Suprapubic skin (tissue), 4 donors: ENCODE measurements around the gene OGA.

Experiments used
- CTCF ChIP-seq, 2 donors: fragments of 200-600 bp in 1 of 2; fragments of 450-650 bp in 1 of 2; sonication (generic) in 1 of 2; IDR thresholded peaks; one replicate each; pipeline ENCODE4 v1.5.1; 2016 to 2019; ENCODE audit warnings: antibody characterized with exemption in 2 of 2, mild to moderate bottlenecking in 1 of 2, moderate library complexity in 1 of 2
- POLR2A ChIP-seq, 2 donors: fragments of 450-650 bp; IDR thresholded peaks; one replicate each; pipeline ENCODE4 v1.6.1; 2017; ENCODE audit warnings: antibody characterized with exemption in 2 of 2, mild to moderate bottlenecking in 2 of 2, moderate library complexity in 2 of 2
- POLR2AphosphoS5 ChIP-seq, 3 donors: sonication (generic); formaldehyde crosslinking; IDR thresholded peaks; one replicate each; pipeline ENCODE4 v1.6.1; 2017; ENCODE audit warnings: antibody characterized with exemption in 3 of 3

GRCh38 chr10:101817337-101818118, 716 bp downstream of the OGA start:
- TF ChIP-seq POLR2A (IDR thresholded peaks at IDR 0.05) (peak in 1 of 2 donors; percentile 46), CTCF (IDR thresholded peaks at IDR 0.05) (no peak), POLR2AphosphoS5 (IDR thresholded peaks at IDR 0.05) (peak in 2 of 3 donors; percentile 35 to 39)
